Fibroblast of skin of scalp (primary cell): ENCODE measurements around the gene POLR3B.

Source experiments
- DNase-seq: peaks from one replicate; pipeline ENCODE4 v3.0.0-alpha.2; 2013

POLR3B gene

GRCh38 chr12:106415134-106415533 lies 57.6 kb downstream of the POLR3B start:
- peak; percentile 88 for DNase-seq

DNA sequence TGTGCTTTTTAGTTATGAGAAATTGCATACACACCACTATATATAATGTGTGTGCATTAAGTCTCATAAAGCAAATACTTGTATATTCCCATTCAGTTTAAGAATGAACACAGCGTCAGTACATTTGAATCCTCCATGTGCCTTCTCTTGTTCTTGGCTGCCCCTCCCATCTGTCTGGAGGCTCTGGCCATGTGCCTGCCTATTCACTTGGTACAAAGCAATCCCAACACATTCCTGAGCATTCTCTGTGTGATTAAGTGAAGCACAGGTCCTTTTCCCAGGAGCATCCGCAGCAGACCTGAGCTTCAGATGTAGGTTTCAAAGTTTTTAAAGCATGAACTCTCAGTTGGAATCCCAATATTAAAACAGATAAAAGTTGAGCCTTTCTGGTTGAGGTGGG lies 58.7 kb downstream of the POLR3B start:
- peak; percentile 16 for DNase-seq

GRCh38 chr12:106417926-106418910 lies 60.7 kb downstream of the POLR3B start:
- DNase-seq = peak; percentile 71

GRCh38 chr12:106418970-106419369 lies 61.4 kb downstream of the POLR3B start:
- no peak for DNase-seq

DNA sequence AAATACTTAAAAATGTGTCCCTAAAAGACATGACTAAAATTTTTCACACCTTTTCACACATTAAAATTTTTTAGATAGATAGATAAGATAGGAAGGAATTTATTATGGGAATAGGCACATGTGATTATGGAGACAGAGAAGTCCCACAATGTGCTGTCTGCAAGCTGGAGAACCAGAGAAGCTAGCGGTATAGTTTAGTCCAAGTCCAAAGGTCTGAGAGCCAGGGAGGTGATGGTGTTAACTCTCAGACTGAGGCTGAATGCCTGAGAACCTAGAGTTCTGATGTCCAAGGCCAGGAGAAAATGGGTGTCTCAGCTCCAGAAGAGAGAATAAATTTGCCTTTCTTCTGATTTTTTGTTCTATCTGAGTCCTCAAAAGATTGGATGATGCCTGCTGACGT lies 65.7 kb downstream of the POLR3B start:
- DNase-seq = no peak

- no peak for DNase-seq
These were observed 67.6 kb downstream of the POLR3B start for GRCh38 chr12:106425061-106425702.

DNA sequence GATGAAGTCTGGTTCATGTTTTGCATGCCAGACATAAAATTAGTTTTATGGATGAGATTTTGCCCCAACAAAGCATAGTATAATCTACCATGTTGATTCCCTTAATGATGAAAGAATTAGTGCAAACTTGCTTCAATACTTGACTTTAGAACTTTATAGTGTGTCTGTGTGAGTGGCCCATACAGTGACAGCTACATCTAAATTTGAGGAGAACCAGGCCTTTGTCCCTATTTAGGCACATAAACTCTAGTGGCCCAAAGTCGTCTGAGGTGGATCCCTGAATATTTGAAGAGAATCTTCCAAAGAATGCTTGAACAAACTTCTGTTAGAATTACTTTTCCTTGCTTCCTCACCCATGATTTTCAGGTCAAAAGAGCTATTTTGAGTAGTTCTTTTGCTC lies 70.4 kb downstream of the POLR3B start:
- no peak for DNase-seq

- no peak for DNase-seq
These were observed 70.8 kb downstream of the POLR3B start for GRCh38 chr12:106428384-106428783.

DNA sequence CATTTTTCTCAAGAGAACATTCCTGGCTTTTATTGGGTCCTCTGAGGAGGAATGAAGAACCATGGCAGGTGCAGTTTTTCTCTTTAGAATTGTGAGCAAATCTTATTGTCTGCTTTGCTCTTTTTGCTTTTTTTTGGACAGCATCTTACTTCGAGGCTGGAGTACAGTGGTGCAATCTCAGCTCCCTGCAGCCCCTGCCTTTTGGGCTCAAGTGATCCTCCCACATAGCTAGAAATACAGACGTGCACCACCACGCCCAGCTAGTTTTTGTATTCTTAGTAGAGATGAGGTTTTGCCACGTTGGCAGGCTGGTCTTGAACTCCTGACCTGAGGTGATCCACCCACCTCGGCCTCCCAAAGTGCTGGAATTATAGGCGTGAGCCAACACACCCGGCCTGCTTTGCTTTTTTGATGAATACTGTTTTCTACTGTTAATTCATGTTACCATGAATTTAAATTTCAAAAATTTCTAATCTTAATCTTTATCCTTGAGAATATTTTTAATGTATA lies 71.5 kb downstream of the POLR3B start:
- no peak for DNase-seq

- no peak for DNase-seq
These were observed 72.1 kb downstream of the POLR3B start for GRCh38 chr12:106429636-106430035.

GRCh38 chr12:106431839-106432411 lies 74.4 kb downstream of the POLR3B start:
- DNase-seq = no peak

- no peak for DNase-seq
These were observed 75.5 kb downstream of the POLR3B start for GRCh38 chr12:106433055-106433454.

DNA sequence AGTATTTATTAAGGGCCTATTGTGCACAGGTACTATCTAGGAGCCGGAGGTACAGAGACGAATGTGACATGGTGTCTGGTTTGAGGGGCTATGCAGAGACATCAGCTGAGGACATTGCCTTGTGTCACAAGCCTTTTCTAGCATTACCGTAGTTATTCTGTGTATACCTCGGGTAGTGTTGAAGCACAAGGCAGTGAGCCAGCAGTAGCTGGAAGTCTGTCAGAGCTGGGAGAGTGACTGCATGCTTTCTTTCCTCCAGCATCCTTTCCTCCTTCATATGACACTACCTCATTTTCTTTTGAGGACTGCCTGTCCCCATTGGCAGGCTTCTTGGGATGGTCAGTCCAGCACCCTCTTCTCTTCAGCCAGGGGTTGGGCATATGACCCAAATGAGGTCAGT lies 77.0 kb downstream of the POLR3B start:
- no peak for DNase-seq

GRCh38 chr12:106436164-106436563 lies 78.6 kb downstream of the POLR3B start:
- DNase-seq = no peak

DNA sequence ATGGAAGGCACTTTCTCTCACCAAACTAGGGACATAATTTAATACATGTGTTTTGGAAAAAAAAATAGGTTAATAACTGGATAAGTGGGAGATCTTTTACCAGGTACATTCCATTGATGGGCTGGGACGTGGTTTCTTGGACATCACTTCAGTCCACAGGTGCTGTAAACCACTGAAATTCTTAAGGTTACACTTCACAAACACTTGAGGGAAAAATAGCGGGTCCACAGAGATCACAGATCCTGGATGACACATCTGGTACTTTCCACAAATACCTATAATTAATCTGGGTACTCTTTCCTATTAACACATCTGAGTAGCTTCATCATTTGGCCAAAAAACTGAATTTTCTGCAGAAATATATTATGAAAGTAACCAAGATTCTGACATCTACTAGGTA lies 85.0 kb downstream of the POLR3B start:
- no peak for DNase-seq

GRCh38 chr12:106445053-106445452 lies 87.5 kb downstream of the POLR3B start:
- no peak for DNase-seq

- DNase-seq = no peak
These were observed 88.4 kb downstream of the POLR3B start for GRCh38 chr12:106445959-106446358.

- DNase-seq = no peak
These were observed 89.0 kb downstream of the POLR3B start for GRCh38 chr12:106446419-106447092.

DNA sequence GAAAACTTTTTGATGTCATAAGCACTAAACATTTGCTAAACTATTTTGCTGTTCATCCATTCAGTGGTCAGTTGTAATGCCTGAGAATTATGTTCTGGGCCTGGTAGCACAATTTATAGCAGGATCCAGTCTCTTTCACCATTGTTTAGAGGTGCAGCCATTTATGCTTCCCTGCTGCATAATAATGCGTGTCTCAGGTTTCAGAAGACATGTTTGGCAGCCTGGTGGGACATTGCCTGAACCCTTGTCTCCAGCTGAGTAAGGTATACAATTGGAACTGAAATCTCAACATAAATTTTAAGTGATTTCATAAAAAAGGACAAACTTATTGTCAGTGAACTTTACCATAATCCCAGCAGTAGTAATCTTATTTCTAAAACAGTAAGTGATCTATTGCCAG lies 94.8 kb downstream of the POLR3B start:
- DNase-seq = no peak

- no peak for DNase-seq
These were observed 97.6 kb downstream of the POLR3B start for GRCh38 chr12:106455111-106455510.

- DNase-seq = no peak
These were observed 101.6 kb downstream of the POLR3B start for GRCh38 chr12:106459124-106459523.

DNA sequence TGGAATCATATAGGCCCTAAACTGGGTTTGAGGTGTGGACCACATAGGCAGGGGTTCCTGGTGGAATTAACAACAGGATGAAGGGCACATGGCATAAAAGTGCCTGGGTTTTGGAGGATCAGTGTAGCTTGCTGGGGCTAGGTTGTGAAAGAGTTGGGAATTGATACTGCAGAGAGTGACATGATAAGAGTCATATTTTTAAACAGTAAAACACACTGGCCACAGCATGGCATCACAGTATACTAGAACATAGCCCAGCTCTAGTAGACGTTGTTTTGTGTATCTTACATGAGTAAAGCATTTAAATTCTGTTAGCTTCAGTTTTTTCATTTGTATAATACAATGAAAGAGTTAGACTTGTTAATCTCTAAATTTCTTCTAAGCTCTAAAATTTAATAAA lies 102.0 kb downstream of the POLR3B start:
- no peak for DNase-seq

- no peak for DNase-seq
These were observed 104.2 kb downstream of the POLR3B start for GRCh38 chr12:106461730-106462129.
